Gastroesophageal sphincter (tissue), 4 donors: ENCODE results near the gene ATP2A1. TPM values are rescaled to one million over a fixed set of nuclear protein-coding genes. Genes with fewer than 3 reads are reported as not detected.

Experiments used
- ATAC-seq: fragments of 150-250 bp; one replicate; pipeline ENCODE4 v1.9.1; 2016; ENCODE audit warnings: mild to moderate bottlenecking, moderate library complexity
- H3K27ac ChIP-seq, 4 donors: fragments of 200-600 bp; sonication (generic) in 3 of 4; 1 replicate in 3 of 4; 2 replicates in 1 of 4; pipeline ENCODE4 v1.5.1; 2016 to 2019
- H3K27me3 ChIP-seq: fragments of 200-600 bp; sonication (generic); one replicate; pipeline ENCODE4 v1.5.1; 2019
- H3K36me3 ChIP-seq, 2 donors: fragments of 200-600 bp; sonication (generic); one replicate each; pipeline ENCODE4 v1.5.1; 2019; ENCODE audit warnings: control low read depth in 1 of 2
- H3K4me1 ChIP-seq, 3 donors: fragments of 200-600 bp; sonication (generic); 1 replicate in 2 of 3; 2 replicates in 1 of 3; pipeline ENCODE4 v1.5.1; 2016 to 2019; ENCODE audit warnings: control low read depth in 2 of 3
- H3K4me3 ChIP-seq, 2 donors: fragments of 200-600 bp; sonication (generic); one replicate each; pipeline ENCODE4 v1.5.1; 2019; ENCODE audit warnings: mild to moderate bottlenecking in 1 of 2, moderate library complexity in 1 of 2
- H3K9me3 ChIP-seq, 3 donors: fragments of 200-600 bp; sonication (generic); one replicate each; pipeline ENCODE4 v1.5.1; 2017 to 2019; ENCODE audit warnings: control low read depth in 2 of 3
- EP300 ChIP-seq: sonication (generic); formaldehyde crosslinking; IDR thresholded peaks from one replicate; pipeline ENCODE4 v1.6.1; 2017; ENCODE audit warnings: antibody characterized with exemption, mild to moderate bottlenecking
- POLR2A ChIP-seq, 2 donors: fragments of 450-650 bp; IDR thresholded peaks; one replicate each; pipeline ENCODE4 v1.6.1; 2017; ENCODE audit warnings: antibody characterized with exemption in 2 of 2, mild to moderate bottlenecking in 2 of 2, moderate library complexity in 1 of 2
- POLR2AphosphoS5 ChIP-seq: sonication (generic); formaldehyde crosslinking; IDR thresholded peaks from one replicate; pipeline ENCODE4 v1.6.1; 2017; ENCODE audit warnings: antibody characterized with exemption
- WGBS, 2 donors: methylation state at CpG; one replicate each; pipeline ENCODE4 v1.1.5; 2018; ENCODE audit warnings: low coverage in 1 of 2; 5-methylcytosine and 5-hydroxymethylcytosine counted together
- total RNA-seq, 4 donors: library from RNA; depleted of rRNA; stranded (reverse); fragments of >200 nt; gene quantifications; one replicate each; pipeline ENCODE4 v1.1.0, GENCODE V29; 2016
- TF ChIP-seq, protein P1 (sequence below), 4 experiments: fragments of 200-600 bp in 2 of 4; fragments of 450-650 bp in 2 of 4; sonication (generic) in 1 of 4; IDR thresholded peaks; one replicate each; pipeline ENCODE4 v1.5.1; 2017 to 2019; ENCODE audit warnings: antibody characterized with exemption in 4 of 4, mild to moderate bottlenecking in 2 of 4, moderate library complexity in 2 of 4

ATP2A1 gene
- total RNA-seq, 4 donors from 2014 or later = 0.31 TPM; not detected in 3

DNA sequence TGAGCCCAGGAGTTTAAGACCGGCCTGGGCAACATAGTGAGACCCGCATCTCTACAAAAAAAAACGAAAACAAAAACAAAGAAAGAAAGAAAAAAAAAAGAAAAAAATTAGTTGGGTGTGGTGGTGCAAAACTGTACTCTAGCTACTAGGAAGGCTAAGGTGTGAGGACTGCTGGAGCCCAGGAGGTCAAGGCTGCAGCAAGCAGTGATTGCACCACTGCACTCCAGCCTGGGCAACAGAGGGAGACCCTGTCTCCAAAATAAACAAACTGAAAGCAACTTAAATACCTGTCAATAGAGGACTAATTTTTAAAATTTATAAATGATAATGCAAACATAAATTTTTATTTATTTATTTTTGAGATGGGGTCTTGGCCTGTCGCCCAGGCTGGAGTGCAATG, 17.3 kb downstream of the ATP2A1 start:
- Histone ChIP-seq H3K27ac (no peak overlapping the region), H3K4me3 (no peak overlapping the region), H3K36me3 (no peaks in the 10 kb centered on the region), H3K9me3 (no peaks in the 10 kb centered on the region), H3K4me1 (no peaks in the 10 kb centered on the region), H3K27me3 (no peaks in the 10 kb centered on the region)
- WGBS, 2 donors = 63 to 67% methylated on average over 1 to 2 of the region's 4 CpGs
- TF ChIP-seq POLR2A (IDR thresholded peaks at IDR 0.05) = no peak
- TF ChIP-seq POLR2AphosphoS5 = no peak
- TF ChIP-seq EP300 = no peak
- TF ChIP-seq, protein P1, sequence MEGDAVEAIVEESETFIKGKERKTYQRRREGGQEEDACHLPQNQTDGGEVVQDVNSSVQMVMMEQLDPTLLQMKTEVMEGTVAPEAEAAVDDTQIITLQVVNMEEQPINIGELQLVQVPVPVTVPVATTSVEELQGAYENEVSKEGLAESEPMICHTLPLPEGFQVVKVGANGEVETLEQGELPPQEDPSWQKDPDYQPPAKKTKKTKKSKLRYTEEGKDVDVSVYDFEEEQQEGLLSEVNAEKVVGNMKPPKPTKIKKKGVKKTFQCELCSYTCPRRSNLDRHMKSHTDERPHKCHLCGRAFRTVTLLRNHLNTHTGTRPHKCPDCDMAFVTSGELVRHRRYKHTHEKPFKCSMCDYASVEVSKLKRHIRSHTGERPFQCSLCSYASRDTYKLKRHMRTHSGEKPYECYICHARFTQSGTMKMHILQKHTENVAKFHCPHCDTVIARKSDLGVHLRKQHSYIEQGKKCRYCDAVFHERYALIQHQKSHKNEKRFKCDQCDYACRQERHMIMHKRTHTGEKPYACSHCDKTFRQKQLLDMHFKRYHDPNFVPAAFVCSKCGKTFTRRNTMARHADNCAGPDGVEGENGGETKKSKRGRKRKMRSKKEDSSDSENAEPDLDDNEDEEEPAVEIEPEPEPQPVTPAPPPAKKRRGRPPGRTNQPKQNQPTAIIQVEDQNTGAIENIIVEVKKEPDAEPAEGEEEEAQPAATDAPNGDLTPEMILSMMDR (IDR thresholded peaks at IDR 0.05) = no peak
- no peak for ATAC-seq

DNA sequence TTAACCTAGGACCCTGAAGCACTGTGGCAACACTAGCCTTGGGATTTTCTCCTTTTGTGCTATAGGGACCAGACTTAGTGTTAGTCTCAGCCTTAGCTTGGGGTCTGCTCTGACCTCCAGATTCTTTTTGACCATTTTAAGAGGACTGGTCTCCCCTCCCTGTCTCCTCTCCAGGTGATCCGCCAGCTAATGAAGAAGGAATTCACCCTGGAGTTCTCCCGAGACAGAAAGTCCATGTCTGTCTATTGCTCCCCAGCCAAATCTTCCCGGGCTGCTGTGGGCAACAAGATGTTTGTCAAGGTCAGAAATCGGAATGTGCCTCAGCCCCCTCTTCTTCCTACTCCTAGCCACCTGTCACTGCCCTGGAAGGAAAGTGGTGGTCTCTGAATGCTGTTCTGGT, 19.5 kb downstream of the ATP2A1 start:
- Histone ChIP-seq H3K4me3 (no peak overlapping the region), H3K4me1 (no peaks in the 10 kb centered on the region), H3K27me3 (no peaks in the 10 kb centered on the region), H3K36me3 (no peaks in the 10 kb centered on the region), H3K27ac (no peak overlapping the region), H3K9me3 (no peaks in the 10 kb centered on the region)
- TF ChIP-seq EP300 = no peak
- TF ChIP-seq, protein P1 (IDR thresholded peaks at IDR 0.05) = no peak
- no peak for TF ChIP-seq POLR2AphosphoS5
- no peak for TF ChIP-seq POLR2A (IDR thresholded peaks at IDR 0.05)
- no peak for ATAC-seq
- 74% methylated on average over 3 of the region's 4 CpGs; no CpG with 5 or more reads in 1 of the 2 donors for WGBS, 2 donors

DNA sequence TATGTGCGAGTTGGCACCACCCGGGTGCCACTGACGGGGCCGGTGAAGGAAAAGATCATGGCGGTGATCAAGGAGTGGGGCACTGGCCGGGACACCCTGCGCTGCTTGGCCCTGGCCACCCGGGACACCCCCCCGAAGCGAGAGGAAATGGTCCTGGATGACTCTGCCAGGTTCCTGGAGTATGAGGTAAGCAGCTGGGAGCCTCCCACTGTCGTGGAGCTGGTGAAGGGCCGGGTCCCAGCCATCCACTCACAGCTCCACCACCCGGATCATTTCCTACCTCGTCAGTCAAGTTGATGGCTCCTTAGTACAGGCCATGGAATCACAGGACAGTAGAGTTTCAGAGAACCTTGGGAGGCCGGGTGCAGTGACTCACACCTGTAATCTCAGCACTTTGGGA, 20.0 kb downstream of the ATP2A1 start:
- Histone ChIP-seq H3K36me3 (no peaks in the 10 kb centered on the region), H3K4me3 (no peak overlapping the region), H3K27ac (no peak overlapping the region), H3K9me3 (no peaks in the 10 kb centered on the region), H3K27me3 (no peaks in the 10 kb centered on the region), H3K4me1 (no peaks in the 10 kb centered on the region)
- no peak for ATAC-seq
- 72% methylated on average over 5 of the region's 15 CpGs; no CpG with 5 or more reads in 1 of the 2 donors for WGBS, 2 donors
- TF ChIP-seq, protein P1 (IDR thresholded peaks at IDR 0.05) = no peak
- TF ChIP-seq EP300 (no peak), POLR2A (IDR thresholded peaks at IDR 0.05) (no peak), POLR2AphosphoS5 (no peak)

DNA sequence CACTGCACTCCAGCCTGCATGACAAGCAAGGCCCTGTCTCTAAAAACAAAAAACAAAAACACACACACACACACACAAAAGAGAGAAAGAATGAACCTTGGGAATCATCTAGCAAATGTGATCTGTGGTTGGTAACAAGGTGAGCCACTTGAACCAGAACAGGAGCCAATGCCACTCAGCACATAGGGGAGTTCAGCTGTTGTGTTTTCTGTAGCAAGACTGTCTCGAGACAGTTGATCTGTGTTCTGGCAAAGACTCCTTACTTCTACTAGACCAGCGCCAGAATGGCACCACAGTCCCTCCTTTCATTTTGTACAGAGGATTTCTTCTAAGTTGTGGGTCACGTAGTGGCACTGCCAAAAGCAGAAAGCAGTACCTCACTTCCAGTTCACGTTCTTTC, 20.7 kb downstream of the ATP2A1 start:
- Histone ChIP-seq H3K36me3 (peaks cover 0 to 2% of the 10 kb centered on the region in 2 donors), H3K4me3 (no peak overlapping the region), H3K27ac (no peak overlapping the region), H3K9me3 (no peaks in the 10 kb centered on the region), H3K27me3 (no peaks in the 10 kb centered on the region), H3K4me1 (no peaks in the 10 kb centered on the region)
- TF ChIP-seq, protein P1 (IDR thresholded peaks at IDR 0.05) = no peak
- no peak for TF ChIP-seq POLR2AphosphoS5
- no peak for TF ChIP-seq EP300
- TF ChIP-seq POLR2A (IDR thresholded peaks at IDR 0.05) = no peak
- ATAC-seq = no peak
- 77 to 84% methylated on average over 3 to 4 of the region's 4 CpGs for WGBS, 2 donors

DNA sequence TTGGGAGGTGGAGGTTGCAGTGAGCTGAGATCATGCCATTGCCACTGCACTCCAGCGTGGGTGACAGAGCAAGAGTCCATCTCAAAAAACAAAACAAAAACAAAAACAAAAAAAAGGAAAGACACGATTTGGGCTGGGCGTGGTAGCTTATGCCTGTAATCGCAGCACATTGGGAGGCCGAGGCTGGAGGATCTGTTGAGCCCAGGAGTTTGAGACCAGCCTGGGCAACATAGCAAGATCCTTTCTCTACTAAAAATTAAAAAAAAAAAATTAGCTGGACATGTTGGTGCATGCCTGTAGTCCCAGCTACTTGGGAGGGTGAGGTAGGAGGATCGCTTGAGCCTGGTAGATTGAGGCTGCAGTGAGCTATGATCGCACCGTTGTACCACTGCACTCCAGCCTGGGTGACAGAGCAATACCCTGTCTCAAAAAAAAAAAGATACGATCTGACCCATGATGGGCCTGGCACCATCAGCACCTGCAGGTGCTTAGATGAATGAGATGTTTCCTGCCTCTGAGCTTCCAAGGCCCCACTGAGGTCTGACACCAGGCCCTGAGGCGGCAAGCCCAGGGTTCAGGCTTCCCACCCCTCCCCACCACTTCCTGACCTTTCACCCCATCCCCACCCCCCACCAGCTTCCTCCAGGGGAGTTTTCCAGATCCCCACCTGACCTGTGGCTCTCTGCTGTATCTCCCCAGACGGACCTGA, 21.7 kb downstream of the ATP2A1 start:
- Histone ChIP-seq H3K4me1 (no peaks in the 10 kb centered on the region), H3K4me3 (no peak overlapping the region), H3K27me3 (no peaks in the 10 kb centered on the region), H3K27ac (no peak overlapping the region), H3K9me3 (no peaks in the 10 kb centered on the region), H3K36me3 (peaks cover 0 to 13% of the 10 kb centered on the region in 2 donors)
- no peak for TF ChIP-seq POLR2A (IDR thresholded peaks at IDR 0.05)
- TF ChIP-seq POLR2AphosphoS5 = no peak
- ATAC-seq = no peak
- WGBS, 2 donors = 89 to 92% methylated on average over 5 to 9 of the region's 11 CpGs
